Measurements from ENCODE around the gene EMC1.

The EMC1 gene

DNA sequence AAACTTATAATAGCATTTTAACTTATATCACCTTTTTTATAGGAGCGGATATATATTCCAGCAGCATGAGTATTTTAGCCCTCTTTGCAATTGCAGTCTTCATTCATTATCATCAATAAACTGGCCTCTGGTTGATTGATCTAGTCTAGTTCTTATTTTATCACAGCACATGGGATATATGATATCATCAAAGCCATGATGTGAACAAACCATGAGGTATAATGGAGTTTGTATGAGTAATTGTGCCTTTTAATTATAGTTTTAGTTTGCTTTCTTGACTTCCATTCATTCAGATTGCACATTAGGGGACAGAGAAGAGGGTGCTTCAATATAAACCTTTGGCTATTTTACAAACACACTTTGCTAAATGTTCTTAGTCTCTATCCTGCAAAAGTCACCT lies 37.7 kb downstream of the EMC1 start:
- no peak for DNase-seq

DNA sequence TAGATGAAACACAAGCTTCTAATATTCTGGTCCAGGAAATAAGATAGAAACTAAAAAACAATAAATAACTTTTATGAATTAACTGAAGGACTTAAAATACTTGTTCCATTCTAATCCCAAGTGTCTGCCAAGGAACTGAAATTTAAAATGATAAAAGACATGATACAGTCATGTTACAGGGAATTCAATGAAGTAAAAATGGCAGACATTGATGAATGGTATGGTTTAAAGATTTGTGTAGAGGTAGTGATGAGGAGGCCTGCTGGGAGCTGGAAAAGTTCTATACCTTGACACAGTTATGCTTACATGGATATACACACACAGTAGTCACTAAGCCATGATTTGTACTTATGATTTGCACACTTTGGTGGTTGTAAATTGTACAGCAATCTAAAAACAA lies 39.2 kb downstream of the EMC1 start:
- DNase-seq: no peak

DNA sequence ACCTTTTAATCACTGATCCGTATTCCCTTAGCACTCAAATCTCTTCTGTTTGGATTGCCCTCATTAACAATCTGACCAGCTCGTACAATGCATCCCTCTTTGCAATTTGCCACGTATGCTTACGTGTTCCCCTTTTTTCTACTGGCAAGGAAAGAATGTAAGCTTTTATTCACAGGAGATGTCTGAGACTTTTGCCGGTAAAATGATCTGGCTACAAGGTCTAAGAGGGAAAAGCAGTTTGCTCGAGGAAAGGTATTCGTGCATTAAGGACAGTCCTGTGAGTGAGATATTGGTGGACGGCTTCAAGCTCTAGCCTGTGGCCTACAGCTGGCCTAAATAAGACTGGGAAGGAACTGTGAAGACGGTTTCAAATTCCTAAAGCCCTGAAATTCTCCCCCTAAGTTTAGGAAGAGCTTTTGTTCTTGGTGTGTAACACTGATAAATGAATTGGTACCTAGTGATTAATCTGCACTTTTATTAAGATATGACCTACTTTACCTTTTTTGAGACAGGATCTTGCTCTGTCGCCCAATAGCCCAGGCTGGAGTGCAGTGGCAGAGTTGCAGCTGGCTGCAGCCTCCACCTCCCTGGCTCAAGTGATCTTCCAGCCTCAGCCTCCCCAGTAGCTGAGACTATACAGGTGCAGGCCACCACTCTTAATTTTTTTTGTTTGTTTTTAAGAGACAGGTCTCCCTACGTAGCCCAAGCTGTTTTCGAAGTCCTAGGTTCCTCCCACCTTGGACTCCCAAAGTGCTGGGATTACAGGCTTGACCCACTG lies 40.4 kb downstream of the EMC1 start:
- DNase-seq: no peak

DNA sequence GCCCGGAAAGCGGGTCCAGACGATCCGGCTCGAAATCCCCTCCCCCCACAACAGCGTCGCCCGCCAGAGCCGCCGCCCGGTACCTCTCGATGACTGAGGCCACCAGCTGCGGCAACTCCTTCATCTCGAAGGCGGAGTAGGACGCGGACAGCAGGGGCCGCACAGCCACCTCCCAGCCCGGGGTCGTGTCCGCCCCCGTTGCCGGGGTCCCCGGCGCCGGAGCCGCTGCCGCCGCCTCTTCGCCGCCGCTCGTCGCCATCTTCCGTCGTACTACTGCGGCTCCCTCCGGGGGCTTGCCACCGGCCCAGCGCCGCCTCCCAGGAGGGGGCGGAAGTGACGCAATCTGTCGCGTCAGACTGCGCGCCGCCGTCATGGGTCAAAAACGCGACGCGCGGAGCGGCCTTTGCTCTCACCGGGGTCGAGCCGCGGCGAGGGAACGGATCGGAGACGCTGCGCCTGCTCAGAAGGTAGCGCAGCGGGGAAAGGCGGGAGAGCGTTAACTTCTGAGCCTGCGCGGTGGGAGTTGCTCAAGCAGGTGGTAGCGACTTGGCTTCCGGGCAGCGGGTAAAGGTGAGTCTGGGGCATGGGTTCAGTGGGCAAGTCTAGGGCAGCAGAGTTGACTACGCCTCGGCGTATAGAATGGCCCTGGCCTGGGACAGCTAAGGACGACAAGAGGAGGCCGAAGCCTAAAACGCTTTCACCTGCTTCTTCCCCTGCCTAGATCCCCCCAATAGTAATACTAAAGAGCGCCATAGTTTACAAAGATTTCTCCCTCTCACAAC lies 41.1 kb downstream of the EMC1 start, which contains the start of gene UBR4:
Gene UBR4, minus strand, starts transcription at position 277 of the 782 bp plus-strand sequence. Its CDS starts 18 bp downstream, at position 259.
- DNase-seq: peak; percentile 60

DNA sequence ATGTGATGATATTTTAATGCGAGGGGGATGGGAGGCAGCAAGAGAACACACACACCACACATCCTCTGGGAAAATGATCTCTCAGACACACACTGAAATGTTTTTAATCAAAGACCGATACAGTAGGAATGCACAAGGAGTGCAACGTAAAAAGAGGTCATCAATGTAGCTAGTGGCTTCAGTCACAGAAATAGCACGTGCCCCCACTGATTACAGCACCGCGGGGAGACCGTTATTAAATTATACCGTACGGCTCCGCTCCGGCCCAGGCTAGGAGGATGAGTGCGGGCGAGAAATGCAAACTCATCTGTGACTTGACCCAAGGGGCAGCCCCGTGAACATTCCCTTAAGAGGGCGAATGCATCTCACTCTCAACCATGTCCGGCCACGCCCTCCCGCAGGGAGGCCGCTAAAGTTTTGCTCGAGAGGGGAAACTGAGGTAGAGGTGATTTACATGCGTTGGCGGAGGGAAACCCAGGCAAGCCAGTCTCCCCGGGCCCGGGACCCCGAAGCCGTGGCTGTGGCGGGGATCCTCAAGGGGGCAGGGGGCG lies 41.8 kb downstream of the EMC1 start:
- DNase-seq: no peak

DNA sequence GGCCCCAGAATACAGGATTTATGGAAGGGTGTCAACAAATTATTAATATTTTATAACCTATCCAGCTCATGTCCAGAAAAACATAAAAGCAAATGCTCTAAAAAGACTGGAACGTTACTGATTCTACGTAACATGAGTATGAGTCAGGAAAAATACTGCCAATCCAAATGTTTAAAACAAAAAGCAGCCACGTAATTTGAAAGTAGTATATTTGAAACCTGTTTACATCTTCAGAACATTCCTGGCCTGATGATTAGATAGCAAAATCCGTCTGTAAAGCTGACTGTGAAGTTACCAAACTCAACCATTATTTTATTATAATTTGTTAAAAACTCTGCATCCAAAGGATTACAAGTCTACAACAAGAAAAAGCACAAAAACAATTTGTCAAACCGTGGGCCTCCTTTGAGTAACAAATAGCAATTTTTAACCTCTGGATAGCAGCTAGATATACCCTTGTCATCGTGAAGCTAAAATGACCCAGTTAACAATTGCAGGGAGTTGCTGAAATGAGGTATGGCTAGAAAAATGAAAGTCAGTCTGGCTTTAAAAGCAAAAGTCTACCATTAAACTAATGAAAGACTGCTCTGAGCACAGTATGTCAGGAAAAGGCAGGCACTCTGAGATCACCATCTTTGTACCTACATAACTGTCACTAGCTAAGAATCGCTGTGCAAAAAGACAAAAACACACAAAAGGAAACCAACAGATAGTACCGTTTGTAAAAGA lies 42.5 kb downstream of the EMC1 start:
- DNase-seq: no peak

DNA sequence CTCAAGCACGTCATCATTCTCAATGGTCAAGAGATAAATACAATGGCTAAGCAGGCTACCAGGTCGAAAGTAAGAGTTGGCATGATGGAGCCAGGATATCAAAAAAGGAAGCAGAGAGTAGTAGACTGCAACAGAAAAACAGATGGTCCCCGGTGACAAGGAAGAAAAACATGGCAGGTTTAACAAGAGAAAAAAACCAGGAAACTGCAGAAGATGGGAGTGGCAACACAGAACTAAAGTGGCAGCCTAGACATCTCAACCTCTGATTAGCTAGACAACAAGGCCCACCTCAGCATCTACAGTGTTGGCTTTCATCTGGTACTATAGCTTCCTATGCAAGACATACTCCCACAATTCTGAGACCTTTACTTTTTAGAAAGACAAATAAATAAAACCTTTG lies 44.4 kb downstream of the EMC1 start:
- no peak for DNase-seq

DNA sequence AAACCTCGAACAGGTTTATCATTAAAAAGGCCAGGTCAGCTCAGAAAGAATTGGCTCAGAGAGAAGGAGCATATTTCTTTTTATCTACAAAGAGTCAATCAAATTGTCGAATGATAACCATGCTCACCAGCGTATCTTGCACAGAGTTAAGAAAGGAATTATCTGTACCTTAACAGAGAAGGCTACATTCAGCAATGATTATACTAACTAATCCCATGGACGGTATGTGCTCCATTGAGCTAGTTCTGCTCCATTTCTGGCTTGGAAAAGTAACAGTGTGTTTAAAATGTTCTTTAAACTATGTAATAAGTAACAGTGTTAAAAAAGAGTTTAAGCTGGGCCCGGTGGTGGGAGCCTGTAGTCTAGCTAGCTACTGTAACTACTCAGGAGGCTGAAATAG lies 45.5 kb downstream of the EMC1 start:
- no peak for DNase-seq

DNA sequence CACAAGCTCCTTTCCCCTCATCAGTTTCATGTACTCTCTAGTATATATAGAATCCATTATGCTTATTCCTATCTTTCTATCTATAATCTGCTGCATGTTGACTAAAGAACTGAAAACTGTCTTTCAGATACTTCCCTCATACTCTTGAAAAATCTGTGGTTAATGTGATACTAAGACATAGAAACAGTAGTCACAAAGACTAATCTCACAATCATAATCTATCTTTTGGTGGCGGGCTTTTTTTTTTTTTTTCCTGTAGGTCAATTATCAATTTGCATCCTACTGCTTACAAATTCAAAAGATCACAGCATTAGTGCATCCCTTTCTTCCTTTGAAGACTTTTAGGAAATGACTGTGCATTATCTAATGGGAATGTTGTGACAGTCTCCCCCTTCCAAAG lies 45.9 kb downstream of the EMC1 start:
- no peak for DNase-seq

DNA sequence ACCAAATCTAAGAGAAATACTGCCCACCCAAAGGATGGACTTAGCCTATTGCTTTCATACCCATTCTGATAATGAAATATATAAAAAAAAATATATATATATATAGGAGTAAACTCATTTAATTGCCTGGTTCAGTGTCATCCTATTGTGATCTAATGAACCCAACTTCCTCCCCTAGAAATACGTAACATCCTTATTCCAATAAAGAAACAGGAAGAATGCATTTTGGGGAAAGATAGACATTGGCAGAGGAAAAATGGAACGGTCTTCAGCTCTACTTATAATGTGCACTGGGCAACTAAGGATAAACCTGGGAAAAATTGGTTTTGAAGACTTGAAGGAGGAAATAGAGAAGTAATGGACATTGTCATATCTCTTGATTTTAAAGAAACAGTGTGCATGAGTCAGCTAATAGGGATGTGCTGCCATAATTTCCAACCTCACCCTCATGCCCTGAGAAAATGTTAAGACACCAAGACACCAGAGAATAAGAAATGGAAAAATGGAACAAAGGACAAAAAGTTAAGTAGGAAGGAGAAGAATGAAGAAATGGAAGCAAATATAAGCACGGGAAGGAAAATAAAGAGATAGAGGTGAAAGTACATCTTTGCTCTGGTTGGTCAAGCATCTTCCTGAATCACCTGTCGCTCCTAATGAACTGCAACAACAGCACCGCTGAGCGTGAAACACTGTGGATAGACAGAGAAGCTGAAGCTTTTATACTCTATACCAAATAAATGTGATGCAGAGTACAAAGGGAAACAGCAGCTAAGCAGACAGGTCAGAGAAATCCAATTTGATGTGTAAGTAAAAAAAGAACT lies 46.7 kb downstream of the EMC1 start:
- DNase-seq: no peak

DNA sequence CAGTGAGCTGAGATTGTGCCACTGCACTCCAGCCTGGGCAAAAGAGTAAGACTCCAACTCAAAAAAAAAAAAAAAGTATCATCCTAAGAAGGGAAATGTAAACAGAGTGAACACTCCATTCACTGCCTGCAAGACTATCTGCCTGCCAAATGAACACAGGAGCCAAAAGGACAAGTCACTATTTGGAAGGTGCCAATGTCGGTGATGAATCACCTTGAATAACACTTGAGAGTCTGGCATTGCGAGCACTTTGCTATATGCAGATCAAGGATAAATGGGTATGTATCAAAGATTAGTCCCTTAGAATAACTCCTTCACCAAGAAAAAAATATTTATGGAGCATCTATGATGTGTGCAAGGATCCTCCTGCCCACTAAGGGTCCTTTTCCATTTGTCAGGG lies 47.9 kb downstream of the EMC1 start:
- DNase-seq: no peak

DNA sequence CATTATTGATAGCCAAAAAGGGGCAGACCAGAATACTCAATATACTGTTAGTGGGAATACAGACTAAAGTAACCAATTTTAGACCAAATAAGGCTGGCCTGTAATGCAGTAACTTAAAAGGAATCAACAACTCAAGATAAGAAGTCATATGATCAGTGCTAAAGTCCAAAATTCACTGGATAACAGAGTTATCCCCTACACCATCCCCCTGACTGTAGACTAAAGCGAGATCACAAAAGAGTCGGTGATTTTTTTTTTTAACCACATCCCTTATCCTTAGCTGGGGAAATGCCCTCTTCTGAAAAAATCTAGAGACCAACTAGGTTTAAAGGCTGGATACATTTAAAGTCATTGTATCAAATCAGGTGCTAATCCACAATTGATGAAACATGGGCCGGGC lies 48.9 kb downstream of the EMC1 start:
- no peak for DNase-seq

DNA sequence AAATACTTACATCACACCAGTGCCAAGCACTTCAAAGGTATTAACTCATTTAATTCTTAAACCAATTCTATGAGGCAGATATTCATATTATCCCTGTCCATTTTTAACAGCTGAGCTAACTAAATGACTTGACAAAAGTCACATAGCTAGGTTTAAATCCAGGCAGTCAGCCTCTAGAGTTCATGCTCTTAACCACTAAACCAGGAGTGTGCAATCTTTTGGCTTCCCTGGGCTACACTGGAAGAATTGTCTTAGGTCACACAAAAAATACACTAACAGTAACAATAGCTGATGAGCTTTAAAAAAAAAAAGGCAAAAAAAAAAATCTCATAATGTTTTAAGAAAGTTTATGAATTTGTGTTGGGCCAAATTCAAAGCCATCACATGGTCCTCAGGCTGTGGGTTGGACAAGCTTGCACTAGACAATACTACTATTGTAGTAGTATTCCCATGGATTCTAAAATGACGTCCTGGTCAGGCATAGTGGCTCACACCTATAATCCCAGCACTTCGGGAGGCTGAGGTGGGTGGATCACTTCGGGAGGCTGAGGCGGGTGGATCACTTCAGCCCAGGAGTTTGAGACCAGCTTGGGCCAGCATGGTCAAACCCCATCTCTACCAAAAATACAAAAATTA lies 51.2 kb downstream of the EMC1 start:
- no peak for DNase-seq

DNA sequence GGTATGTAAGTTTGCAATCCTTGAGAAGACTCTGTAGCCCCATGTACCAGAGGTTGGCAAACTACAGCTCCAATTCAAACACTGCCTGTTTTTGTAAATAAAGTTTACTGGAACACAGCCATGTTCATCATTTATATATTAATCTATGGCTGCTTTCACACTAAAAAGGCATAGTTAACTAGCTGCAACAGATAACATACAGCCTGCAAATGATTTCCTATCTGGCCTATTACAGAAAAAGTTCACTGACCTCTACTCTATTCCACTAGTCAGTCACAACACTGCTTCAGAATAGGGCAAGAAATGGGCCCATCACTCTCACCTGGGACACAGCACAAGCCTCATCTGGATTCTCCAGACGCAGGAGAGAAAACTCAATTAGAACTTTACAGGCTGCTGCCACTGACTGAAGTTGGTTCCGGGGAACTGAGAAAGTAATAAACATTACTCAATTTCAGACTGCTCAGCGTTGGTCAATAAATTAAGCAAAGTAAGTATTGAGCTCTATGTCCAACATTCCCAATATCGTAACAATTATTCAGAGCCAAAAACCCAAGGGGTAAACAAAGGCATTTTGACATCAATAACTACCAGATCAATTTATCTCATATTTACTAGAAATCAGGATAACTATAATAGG lies 51.9 kb downstream of the EMC1 start:
- DNase-seq: no peak

DNA sequence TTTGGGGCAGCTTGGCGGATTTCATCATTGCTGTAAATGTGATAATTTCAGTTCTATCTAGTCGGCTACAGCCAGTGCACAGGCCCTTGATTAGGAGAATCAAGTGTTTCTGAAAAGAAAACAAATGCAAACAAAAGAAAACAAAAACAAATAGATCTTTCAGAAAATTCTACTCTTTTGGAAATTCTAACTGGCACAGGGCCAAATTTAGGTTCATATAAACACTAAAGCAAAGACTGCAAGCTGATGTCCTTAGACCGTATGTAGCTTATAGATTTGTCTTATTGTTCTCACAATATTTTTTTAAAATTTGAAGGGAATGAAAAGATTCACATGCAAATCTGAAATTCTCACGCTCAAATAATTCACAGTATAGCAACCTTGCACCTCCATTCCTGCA lies 52.5 kb downstream of the EMC1 start:
- DNase-seq: no peak

DNA sequence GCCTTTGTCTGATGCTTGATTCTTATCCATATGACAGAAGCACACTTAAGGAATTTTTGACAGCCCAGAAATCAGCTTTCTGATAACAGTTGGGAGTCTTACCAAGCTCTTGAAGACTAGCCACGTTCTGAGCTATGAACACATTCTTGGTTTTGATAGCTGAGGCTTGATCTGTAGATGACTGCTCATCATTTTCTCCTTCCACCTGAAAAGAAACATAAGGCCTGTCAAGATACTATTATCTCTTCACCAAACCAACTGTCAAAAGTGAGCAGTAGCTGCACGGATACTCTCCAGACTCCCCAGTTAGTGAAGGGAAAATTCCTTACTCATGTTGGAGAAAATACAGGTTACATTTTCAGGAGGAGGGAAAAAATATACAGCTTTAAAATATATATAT lies 53.5 kb downstream of the EMC1 start:
- DNase-seq: no peak

DNA sequence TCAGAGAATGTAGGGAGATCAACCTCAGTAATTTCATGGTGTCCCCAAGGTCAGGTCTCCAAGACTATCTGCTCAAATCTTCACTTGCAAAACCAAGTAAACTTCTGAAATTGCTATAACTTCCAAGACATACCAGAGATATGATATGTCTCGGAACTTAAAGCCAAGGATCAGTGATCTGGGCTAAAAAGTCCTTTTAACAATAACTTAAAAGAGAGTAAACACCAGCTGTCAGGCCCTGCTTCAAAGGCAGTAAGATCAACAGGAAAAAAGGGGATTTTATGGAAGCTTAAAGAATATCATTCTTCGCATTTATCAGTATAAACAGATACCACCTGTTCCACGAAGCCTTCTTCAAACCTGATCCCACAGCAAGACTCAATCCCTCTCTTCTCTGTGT lies 55.0 kb downstream of the EMC1 start:
- DNase-seq: no peak

DNA sequence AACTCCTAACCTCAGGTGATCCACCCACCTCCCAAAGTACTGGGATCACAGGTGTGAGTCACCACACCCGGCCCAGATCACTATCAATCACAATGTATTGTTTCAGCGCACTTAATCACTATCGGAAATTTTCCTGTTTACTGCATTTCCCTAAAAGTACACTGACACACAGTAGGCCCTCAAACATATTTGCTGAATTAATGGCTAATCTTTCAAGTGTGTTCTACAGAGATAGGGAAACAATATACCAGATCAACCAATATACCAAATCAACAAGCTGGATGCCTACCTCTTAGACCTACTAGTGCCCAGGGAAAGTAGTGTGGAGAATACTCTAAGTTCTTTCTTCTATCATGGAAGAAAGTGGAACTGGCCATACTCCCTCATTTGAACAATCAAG lies 58.3 kb downstream of the EMC1 start:
- no peak for DNase-seq

DNA sequence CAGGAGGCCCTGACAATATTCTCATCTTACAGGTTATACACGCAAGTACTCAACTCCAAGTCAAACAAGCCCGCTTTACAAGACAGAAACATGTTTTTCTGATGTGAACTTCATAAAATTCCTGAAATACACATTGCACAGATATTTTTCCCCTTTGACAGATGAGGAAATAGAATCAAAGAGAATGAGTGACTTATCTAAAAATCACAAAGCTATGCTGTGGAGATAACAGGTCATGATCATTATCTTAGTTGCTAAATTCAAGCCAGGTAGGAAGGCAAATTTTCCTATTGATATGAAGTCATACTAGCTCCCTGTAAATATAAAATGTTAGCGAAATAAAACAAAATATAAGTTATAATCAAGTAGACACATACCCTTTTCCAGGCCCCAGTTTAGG lies 59.5 kb downstream of the EMC1 start:
- DNase-seq: no peak

DNA sequence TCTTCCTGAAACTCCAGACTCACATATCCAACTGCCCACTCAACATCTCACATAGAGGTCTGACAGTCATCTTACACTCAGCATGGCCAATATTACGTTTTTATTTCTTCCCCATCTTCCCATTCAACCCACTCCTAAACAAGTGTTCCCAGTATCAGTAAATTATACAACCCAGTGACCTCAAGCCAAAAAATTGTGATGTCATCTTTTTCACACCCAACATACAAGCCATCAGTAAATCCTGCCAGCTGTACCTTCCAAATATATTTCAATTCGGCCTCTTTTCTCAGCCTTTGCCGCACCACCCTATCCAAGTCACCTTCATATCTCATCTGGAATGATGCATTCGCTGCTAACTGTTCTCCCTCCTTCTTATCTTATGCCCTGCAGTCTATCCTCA lies 60.9 kb downstream of the EMC1 start:
- DNase-seq: no peak

DNA sequence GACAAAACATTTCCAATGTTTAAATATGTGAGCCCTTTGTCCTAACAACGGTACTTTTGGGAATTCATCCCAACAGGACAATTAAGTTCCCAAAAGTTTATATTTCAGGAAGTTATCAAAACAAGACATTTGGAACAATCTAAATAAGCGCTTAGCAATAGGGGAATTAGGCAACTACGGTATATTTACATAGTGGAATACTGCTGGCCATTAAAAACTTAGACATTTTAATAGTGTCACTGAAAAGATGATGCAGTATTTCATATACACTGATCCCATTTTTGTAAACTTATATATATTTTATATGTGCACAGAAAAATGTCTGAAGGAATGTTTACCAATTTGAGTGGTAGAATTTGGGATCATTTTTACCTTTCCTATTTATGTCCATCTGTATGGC lies 62.1 kb downstream of the EMC1 start:
- DNase-seq: no peak

DNA sequence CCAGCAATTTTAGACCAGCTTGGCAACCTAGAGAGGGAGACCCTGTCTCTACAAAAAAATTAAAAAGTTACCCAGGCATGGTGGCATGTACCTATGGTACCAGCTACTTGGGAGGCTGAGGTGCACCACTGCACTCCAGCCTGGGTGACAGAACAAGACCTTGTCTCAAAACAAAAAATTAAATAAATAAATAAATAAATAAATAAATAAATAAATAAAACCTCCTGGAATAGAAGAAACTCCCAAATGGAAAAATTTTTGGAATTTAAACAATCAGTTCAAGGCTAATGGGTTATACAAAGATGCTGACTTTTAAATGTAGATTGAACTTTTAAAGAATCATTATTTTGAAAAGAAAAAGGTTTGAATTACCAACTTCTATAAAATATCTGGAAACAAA lies 63.5 kb downstream of the EMC1 start:
- no peak for DNase-seq

All from NCI-H1417 treated with DMSO at 0.1 percent for 48 hours (cell line).